Hypothalamus (tissue), 51 donors: ENCODE measurements around the gene CENPU.
"Not testable (repeated sequence)": the region's sequence is repeated elsewhere in the genome, so short reads cannot be mapped to it uniquely, and the experiment has no call there.

ENCODE experiments used
- DNase-seq, 51 donors: peaks; one replicate each; lab custom pipeline; 2025; lab: John Stamatoyannopoulos, UW

Gene CENPU

GRCh38 chr4:184669251-184669650, 64.6 kb downstream of the CENPU start:
- peak in 4 of 51 donors; percentile 3 to 12 (median 5) for DNase-seq

GRCh38 chr4:184668511-184669114, 65.3 kb downstream of the CENPU start:
- DNase-seq, result no peak

DNA sequence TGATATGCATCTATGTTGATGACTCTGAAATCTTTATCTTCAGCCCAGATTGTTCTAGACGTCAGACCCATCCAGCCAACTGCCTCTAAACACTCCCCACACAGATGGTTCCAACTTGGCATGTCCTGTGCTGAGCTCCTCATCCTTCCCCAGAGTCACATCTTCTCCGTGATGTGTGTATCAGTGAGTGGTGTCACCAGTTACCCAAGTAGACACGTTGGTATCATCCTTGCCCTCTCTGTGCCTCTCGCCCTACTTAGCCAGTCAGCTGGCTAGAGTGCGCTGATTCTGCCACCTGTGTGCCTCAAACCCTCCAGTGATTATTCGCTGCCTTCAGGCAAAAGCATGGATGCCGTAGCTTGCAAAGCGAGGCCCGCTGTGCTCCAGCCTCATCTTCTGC, 65.8 kb downstream of the CENPU start:
- DNase-seq, result no peak

DNA sequence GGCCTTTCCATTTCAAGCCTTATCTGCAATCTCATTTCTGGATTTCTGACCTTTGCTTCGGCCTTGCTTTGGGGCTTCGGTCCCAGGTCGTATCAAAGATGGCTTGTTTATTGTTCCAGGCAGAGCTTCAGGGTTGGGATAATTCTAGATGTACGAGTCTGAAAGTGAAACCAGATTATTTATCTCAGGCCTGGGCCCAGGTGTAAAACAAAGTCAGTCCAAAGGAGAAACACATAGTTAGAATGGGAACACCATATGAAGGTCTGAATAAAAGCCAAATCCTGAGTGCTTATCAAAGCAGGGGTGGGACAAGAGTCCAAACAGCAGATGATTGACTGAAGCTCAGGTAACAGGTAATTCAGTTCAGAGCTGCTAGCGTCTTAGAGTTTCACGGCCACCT, 67.2 kb downstream of the CENPU start:
- DNase-seq, result no peak

- DNase-seq, result no peak
These were observed 69.3 kb downstream of the CENPU start for GRCh38 chr4:184664445-184665210.

DNA sequence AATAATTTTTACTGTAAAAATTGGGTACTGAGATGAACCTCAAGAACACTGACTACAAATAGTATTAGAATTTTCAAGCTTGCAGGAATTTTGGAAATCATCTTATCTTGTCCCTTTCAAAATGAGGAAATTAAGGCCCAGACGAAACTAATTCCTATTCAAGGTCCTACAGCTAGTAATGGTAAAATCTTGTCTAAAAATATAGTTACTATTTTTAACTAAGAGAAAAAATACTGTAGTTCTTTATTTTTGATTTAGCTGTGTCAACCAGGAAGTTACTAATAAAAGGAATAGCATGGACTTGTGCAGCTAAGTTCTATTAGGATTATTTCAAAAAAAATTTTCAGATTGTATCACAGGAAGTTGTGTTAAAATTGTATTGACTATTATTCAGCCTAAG, 71.7 kb downstream of the CENPU start:
- no peak for DNase-seq

DNA sequence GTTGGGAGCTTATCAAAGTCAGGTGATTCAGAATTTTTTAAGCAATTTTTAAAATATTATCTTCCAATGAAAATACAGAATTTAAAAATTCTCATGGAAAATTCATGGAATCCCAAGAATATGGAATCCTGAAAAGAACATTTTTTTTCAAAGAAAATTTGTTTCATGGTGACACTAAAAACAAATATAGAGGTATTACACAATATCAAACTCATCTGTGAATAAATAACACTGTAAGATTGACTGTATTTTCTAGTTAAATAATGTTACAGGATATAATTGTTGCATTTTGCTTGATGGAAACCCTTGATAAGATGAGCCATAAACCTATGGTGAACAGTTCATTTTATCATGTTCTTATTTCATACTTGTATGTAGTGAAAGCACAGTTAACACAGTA, 72.9 kb downstream of the CENPU start:
- no peak for DNase-seq

DNA sequence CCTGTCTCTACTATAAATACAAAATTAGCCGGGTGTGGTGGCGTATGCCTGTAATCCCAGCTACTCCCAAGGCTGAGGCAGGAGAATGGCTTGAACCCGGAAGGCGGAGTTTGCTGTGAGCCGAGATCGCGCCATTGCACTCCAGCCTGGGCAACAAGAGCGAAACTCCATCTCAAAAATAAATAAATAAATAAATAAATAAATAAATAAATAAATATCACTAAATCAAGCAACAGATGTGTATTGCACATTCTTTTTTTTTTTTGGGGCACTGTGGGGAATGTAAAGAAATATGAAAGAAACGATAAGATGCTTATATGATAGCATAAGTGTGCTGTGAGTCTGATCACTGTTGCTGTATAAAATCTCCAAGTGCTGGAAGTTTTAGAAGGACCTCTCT, 76.1 kb downstream of the CENPU start:
- not testable (repeated sequence) for DNase-seq

GRCh38 chr4:184657144-184657543, 76.8 kb downstream of the CENPU start:
- DNase-seq, result no peak

- no peak for DNase-seq
These were observed 77.7 kb downstream of the CENPU start for GRCh38 chr4:184655889-184656869.

GRCh38 chr4:184653650-184654049, 80.2 kb downstream of the CENPU start:
- DNase-seq, result no peak

- not testable (repeated sequence) for DNase-seq
These were observed 81.2 kb downstream of the CENPU start for GRCh38 chr4:184652681-184653080.

- DNase-seq, result no peak
These were observed 82.0 kb downstream of the CENPU start for GRCh38 chr4:184651899-184652298.

DNA sequence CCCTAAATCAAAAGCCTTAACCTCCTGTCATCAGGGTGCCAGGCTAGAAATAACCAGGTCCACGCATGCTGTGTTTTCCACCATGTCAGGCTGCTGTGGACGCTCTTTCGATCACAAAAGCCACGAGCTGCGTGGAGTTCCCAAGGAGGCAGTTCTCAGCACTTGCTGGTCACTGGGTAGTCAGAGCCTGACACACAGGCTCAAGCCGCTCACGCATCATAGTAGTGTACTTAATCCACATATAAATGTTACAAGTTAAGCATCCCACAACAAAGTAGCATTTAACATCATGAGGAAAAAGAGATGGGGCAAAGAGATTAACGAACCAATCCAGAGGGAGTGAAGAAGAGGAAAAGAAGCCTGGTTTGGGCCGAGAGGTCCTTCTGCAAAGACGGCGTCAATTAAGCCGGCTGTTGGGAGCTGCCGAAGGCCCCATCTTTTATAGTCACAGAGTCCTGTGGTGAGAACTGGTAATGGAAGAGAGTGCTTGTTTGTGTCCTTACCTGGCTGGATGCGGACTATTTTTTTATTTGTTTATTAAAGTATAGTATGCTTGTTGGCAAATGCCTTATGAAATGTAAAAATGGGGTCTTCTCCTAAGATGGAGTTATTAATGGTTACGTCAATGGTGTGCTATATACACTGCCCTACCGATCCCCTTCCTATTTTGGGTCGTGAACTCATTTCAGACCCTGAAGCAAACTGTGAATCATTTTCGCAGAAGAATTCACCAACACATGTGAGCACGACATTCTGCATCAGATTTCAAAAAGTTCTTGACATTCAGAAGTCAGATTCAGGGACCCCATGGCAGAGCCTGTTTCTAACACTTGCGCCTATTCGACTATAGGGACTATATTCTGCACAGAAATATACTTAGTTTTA, 83.7 kb downstream of the CENPU start:
- peak in 12 of 51 donors; percentile 13 to 82 (median 32) for DNase-seq

- peak; percentile 69 to 100 (median 95) for DNase-seq
These were observed 84.6 kb downstream of the CENPU start, which contains the start of the genes CASP3 and PRIMPOL for GRCh38 chr4:184649026-184649970. Gene CASP3 (minus strand): TSS chr4:184649447. CDS start chr4:184638453, 10,994 bp downstream. Gene PRIMPOL (plus strand): TSS chr4:184649738. CDS start chr4:184657141, 7,403 bp downstream.

DNA sequence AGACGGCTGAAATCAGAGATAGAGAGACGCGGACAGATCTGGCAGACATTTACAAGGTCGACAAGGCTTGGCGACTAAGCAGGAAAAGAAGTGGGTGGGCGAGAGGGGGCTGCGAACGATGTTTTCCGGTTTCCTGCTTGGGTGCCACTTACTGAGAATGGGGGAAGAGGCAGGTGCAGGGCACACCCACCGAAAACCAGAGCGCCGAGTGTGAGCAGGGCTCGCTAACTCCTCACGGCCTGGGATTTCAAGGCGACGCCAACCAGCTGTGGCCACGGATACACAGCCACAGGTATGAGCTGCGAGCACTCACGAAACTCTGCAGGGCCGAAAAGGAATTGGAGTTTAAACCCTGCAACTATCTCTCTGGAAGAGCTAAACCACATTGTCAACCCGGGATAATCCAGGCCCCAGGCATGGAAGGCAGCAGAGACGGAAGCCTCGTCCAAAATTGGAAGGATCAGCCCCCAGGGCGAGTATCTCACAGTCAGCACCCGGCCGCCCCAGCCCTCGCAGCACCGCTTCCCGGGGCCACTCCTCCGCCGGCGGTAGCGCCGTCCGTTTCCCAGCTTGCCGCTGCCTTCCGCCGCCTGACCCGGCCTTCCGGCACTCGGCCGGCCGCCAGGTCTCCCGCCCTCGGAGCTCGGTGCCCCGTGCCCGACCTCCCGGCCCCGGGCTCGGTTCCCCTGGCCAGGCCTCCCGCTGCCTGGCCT, 85.4 kb downstream of the CENPU start:
- peak in 46 of 51 donors; percentile 9 to 70 (median 46) for DNase-seq

DNA sequence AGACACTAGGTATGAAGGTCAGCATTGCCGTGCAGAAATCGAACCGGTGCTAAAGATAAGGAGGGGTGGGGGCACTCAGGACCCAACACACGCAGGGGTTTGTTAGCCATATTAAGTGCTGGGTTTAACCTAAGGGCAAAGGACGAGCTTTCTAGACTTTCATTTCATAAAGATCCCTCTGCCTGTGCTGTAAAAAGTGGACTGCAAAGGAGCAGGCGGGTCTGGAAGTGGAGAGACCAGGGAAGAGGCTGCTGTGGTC, 85.9 kb downstream of the CENPU start:
- DNase-seq, result no peak
